Mesenchymal stem cell (in vitro differentiated cells and primary cell): ENCODE results near the gene LOC128125822.

Experiments
- DNase-seq: peaks from one replicate; pipeline ENCODE4 v3.0.0-alpha.2; 2013
- H2AFZ ChIP-seq: one replicate; pipeline ENCODE4 v1.6.1; 2013; ENCODE audit warnings: low read depth, mild to moderate bottlenecking, control low read depth, inconsistent platforms, low read length, moderate library complexity
- H2AK5ac ChIP-seq: 2 replicates; pipeline ENCODE4 v1.6.1; 2013; ENCODE audit warnings: low read length, moderate library complexity, mild to moderate bottlenecking, inconsistent platforms; ENCODE audit not compliant: severe bottlenecking
- H2BK120ac ChIP-seq: one replicate; pipeline ENCODE4 v1.6.1; 2013; ENCODE audit warnings: low read depth, mild to moderate bottlenecking, inconsistent platforms, low read length, moderate library complexity
- H2BK12ac ChIP-seq, 2 experiments: one replicate each; pipeline ENCODE4 v1.6.1; 2013; ENCODE audit warnings: inconsistent platforms in 2 of 2, low read length in 2 of 2, mild to moderate bottlenecking in 2 of 2, moderate library complexity in 2 of 2, control low read depth in 1 of 2
- H2BK15ac ChIP-seq: one replicate; pipeline ENCODE4 v1.6.1; 2013; ENCODE audit warnings: mild to moderate bottlenecking, low read depth, inconsistent platforms; ENCODE audit not compliant: poor library complexity, severe bottlenecking
- H2BK5ac ChIP-seq: 2 replicates; pipeline ENCODE4 v1.6.1; 2013; ENCODE audit warnings: low read depth, mild to moderate bottlenecking, low read length, control low read depth, inconsistent platforms; ENCODE audit not compliant: poor library complexity, severe bottlenecking
- H3K14ac ChIP-seq, 2 experiments: one replicate each; pipeline ENCODE4 v1.6.1; 2013; ENCODE audit warnings: inconsistent platforms in 2 of 2, low read length in 2 of 2, control low read depth in 1 of 2, mild to moderate bottlenecking in 1 of 2, moderate library complexity in 1 of 2
- H3K18ac ChIP-seq, 2 experiments: one replicate each; pipeline ENCODE4 v1.6.1; 2013; ENCODE audit warnings: inconsistent platforms in 2 of 2, low read length in 2 of 2, control low read depth in 1 of 2, low read depth in 1 of 2, mild to moderate bottlenecking in 1 of 2
- H3K23ac ChIP-seq, 2 experiments: one replicate each; pipeline ENCODE4 v1.6.1; 2013; ENCODE audit warnings: inconsistent platforms in 2 of 2, low read length in 2 of 2, mild to moderate bottlenecking in 2 of 2, moderate library complexity in 2 of 2, control low read depth in 1 of 2
- H3K27ac ChIP-seq: 2 replicates; pipeline ENCODE4 v1.5.1; 2013; ENCODE audit warnings: mild to moderate bottlenecking, moderate library complexity, low read length, control low read depth, inconsistent platforms; ENCODE audit not compliant: poor library complexity, severe bottlenecking
- H3K27me3 ChIP-seq, 2 experiments: 2 replicates each; pipeline versions ENCODE4 v1.6.1 to v1.7.0; 2013; ENCODE audit warnings: low read length in 2 of 2, mild to moderate bottlenecking in 2 of 2, moderate library complexity in 2 of 2, control low read depth in 1 of 2, inconsistent platforms in 1 of 2; ENCODE audit not compliant: control insufficient read depth in 1 of 2, insufficient read depth in 1 of 2
- H3K36me3 ChIP-seq, 2 experiments: 2 replicates each; pipeline versions ENCODE4 v1.6.1 to v1.7.0; 2013; ENCODE audit warnings: low read length in 2 of 2, control low read depth in 1 of 2, inconsistent platforms in 1 of 2, low read depth in 1 of 2, mild to moderate bottlenecking in 1 of 2; ENCODE audit not compliant: insufficient read depth in 2 of 2, control insufficient read depth in 1 of 2
- H3K4ac ChIP-seq, 2 experiments: one replicate each; pipeline ENCODE4 v1.6.1; 2013; ENCODE audit warnings: inconsistent platforms in 2 of 2, low read length in 2 of 2, mild to moderate bottlenecking in 2 of 2, moderate library complexity in 2 of 2, control low read depth in 1 of 2, low read depth in 1 of 2
- H3K4me1 ChIP-seq: 2 replicates; pipeline ENCODE4 v1.6.1; 2013; ENCODE audit warnings: low read depth, low read length, control low read depth; ENCODE audit not compliant: control insufficient read depth, insufficient read depth
- H3K4me2 ChIP-seq: 2 replicates; pipeline ENCODE4 v1.6.1; 2013; ENCODE audit warnings: low read length, mild to moderate bottlenecking, inconsistent platforms; ENCODE audit not compliant: poor library complexity, severe bottlenecking
- H3K4me3 ChIP-seq, 2 experiments: 2 replicates each; pipeline versions ENCODE4 v1.5.1 to v1.7.0; 2013; ENCODE audit warnings: low read length in 2 of 2, mild to moderate bottlenecking in 2 of 2, control low read depth in 1 of 2, low read depth in 1 of 2; ENCODE audit not compliant: insufficient read depth in 1 of 2
- H3K79me1 ChIP-seq: replicated peaks from 2 replicates; pipeline ENCODE4 v1.6.1; 2013; ENCODE audit warnings: mild to moderate bottlenecking, control low read depth, low read length, inconsistent platforms; ENCODE audit not compliant: poor library complexity, severe bottlenecking
- H3K9ac ChIP-seq: 2 replicates; pipeline ENCODE4 v1.7.0; 2013; ENCODE audit warnings: mild to moderate bottlenecking, low read length, moderate library complexity
- H3K9me3 ChIP-seq: 2 replicates; pipeline ENCODE4 v1.7.0; 2013; ENCODE audit warnings: mild to moderate bottlenecking, low read length; ENCODE audit not compliant: control insufficient read depth
- H4K8ac ChIP-seq: one replicate; pipeline ENCODE4 v1.6.1; 2013; ENCODE audit warnings: inconsistent platforms, mild to moderate bottlenecking, low read length, moderate library complexity
- H4K91ac ChIP-seq: one replicate; pipeline ENCODE4 v1.6.1; 2013; ENCODE audit warnings: mild to moderate bottlenecking, low read length, inconsistent platforms
- WGBS: methylation state at CpG from one replicate; pipeline ENCODE4 v1.1.7; 2013; ENCODE audit warnings: mixed read lengths; 5-methylcytosine and 5-hydroxymethylcytosine counted together

Gene LOC128125822

GRCh38 chr6:63581355-63582013, 9.2 kb downstream of the LOC128125822 start:
- Histone ChIP-seq H2BK12ac (no peak overlapping the region), H4K8ac (no peak overlapping the region), H3K14ac (no peak overlapping the region), H4K91ac (no peak overlapping the region), H3K9ac (peak overlapping the region; percentile 16), H3K27ac (no peak overlapping the region), H3K79me1 (peaks cover 4% of the 10 kb centered on the region), H3K4me3 (no peak overlapping the region), H3K18ac (no peak overlapping the region), H3K27me3 (no peaks in the 10 kb centered on the region), H3K4me1 (peaks cover 2% of the 10 kb centered on the region), H3K4ac (no peak overlapping the region), H2BK15ac (no peak overlapping the region), H2AFZ (no peak overlapping the region), H3K9me3 (no peaks in the 10 kb centered on the region), H3K4me2 (no peak overlapping the region), H3K23ac (no peak overlapping the region), H2AK5ac (no peak overlapping the region), H2BK5ac (no peak overlapping the region), H3K36me3 (peaks cover 5 to 78% of the 10 kb centered on the region in 2 experiments), H2BK120ac (no peak overlapping the region)
- no peak for DNase-seq
- no CpG with 5 or more reads among the region's 2 CpGs for WGBS

- Histone ChIP-seq H2BK15ac (no peak overlapping the region), H2BK12ac (no peak overlapping the region), H3K9me3 (no peaks in the 10 kb centered on the region), H3K27ac (no peak overlapping the region), H3K79me1 (peaks cover 4% of the 10 kb centered on the region), H3K18ac (no peak overlapping the region), H2BK5ac (no peak overlapping the region), H2AFZ (no peak overlapping the region), H3K9ac (no peak overlapping the region), H3K27me3 (no peaks in the 10 kb centered on the region), H4K8ac (no peak overlapping the region), H3K36me3 (peaks cover 3 to 66% of the 10 kb centered on the region in 2 experiments), H3K4me3 (no peak overlapping the region), H2AK5ac (no peak overlapping the region), H2BK120ac (no peak overlapping the region), H3K14ac (no peak overlapping the region), H3K4ac (no peak overlapping the region), H4K91ac (no peak overlapping the region), H3K4me1 (no peaks in the 10 kb centered on the region), H3K4me2 (no peak overlapping the region), H3K23ac (no peak overlapping the region)
- 99% methylated on average over 4 of the region's 4 CpGs for WGBS
- no peak for DNase-seq
These were observed 10.4 kb downstream of the LOC128125822 start for GRCh38 chr6:63582579-63583231.

GRCh38 chr6:63584125-63584514, 11.8 kb downstream of the LOC128125822 start:
- peaks cover 3 to 52% of the 10 kb centered on the region in 2 experiments for H3K36me3 ChIP-seq
- no peak overlapping the region for H2AK5ac ChIP-seq
- H3K14ac ChIP-seq, result no peak overlapping the region
- no peak overlapping the region for H4K91ac ChIP-seq
- H2BK5ac ChIP-seq, result no peak overlapping the region
- H4K8ac ChIP-seq, result no peak overlapping the region
- no peak overlapping the region for H3K27ac ChIP-seq
- no peak overlapping the region for H2AFZ ChIP-seq
- no peaks in the 10 kb centered on the region for H3K27me3 ChIP-seq
- no peak overlapping the region for H3K18ac ChIP-seq
- H3K23ac ChIP-seq, result no peak overlapping the region
- no peak overlapping the region for H3K4me3 ChIP-seq
- DNase-seq, result no peak
- H3K4me2 ChIP-seq, result no peak overlapping the region
- no peaks in the 10 kb centered on the region for H3K4me1 ChIP-seq
- H3K9ac ChIP-seq, result no peak overlapping the region
- WGBS, result 100% methylated on average over 2 of the region's 4 CpGs
- no peaks in the 10 kb centered on the region for H3K9me3 ChIP-seq
- no peak overlapping the region for H2BK15ac ChIP-seq
- H3K79me1 ChIP-seq, result peaks cover 4% of the 10 kb centered on the region
- no peak overlapping the region for H2BK120ac ChIP-seq
- no peak overlapping the region for H3K4ac ChIP-seq
- H2BK12ac ChIP-seq, result no peak overlapping the region

- Histone ChIP-seq H3K4ac (no peak overlapping the region), H3K23ac (no peak overlapping the region), H3K9me3 (no peaks in the 10 kb centered on the region), H3K27ac (no peak overlapping the region), H2AFZ (no peak overlapping the region), H4K8ac (peak overlapping the region; percentile 42), H2BK15ac (no peak overlapping the region), H3K14ac (no peak overlapping the region), H2BK120ac (no peak overlapping the region), H3K4me1 (no peaks in the 10 kb centered on the region), H2AK5ac (no peak overlapping the region), H4K91ac (no peak overlapping the region), H3K4me2 (no peak overlapping the region), H2BK5ac (no peak overlapping the region), H2BK12ac (no peak overlapping the region), H3K18ac (no peak overlapping the region), H3K9ac (no peak overlapping the region), H3K27me3 (no peaks in the 10 kb centered on the region), H3K36me3 (peaks cover 3 to 48% of the 10 kb centered on the region in 2 experiments), H3K79me1 (peaks cover 3% of the 10 kb centered on the region), H3K4me3 (no peak overlapping the region)
- 97% methylated on average over 6 of the region's 8 CpGs for WGBS
- no peak for DNase-seq
These were observed 12.3 kb downstream of the LOC128125822 start for GRCh38 chr6:63584566-63584965.
